NCI-H146 treated with DMSO at 0.1 percent for 48 hours (cell line): ENCODE results near the gene ZNFX1.
A peak's percentile ranks its signal among the peaks of the same experiment; 100 is the strongest.
"Not testable (repeated sequence)": the region's sequence is repeated elsewhere in the genome, so short reads cannot be mapped to it uniquely, and the experiment has no call there.

Experiments
- DNase-seq: peaks from one replicate; lab custom pipeline; 2025; ENCODE audit not compliant: unreplicated experiment; lab: John Stamatoyannopoulos, UW

The ZNFX1 gene

GRCh38 chr20:49278036-49278817, at the start of gene ZNFX1:
TSS of gene ZNFX1 (minus strand) at chr20:49278057. CDS start at chr20:49275839, 2,218 bp downstream.
- peak; percentile 98 for DNase-seq

- no peak for DNase-seq
Measured at GRCh38 chr20:49326026-49326425, 48.2 kb upstream of the ZNFX1 start.

GRCh38 chr20:49324306-49324705, 46.4 kb upstream of the ZNFX1 start:
- no peak for DNase-seq

GRCh38 chr20:49323622-49324238, 45.9 kb upstream of the ZNFX1 start:
- no peak for DNase-seq

- DNase-seq: no peak
Measured at GRCh38 chr20:49320460-49320859, 42.6 kb upstream of the ZNFX1 start.

GRCh38 chr20:49319208-49319809, 41.5 kb upstream of the ZNFX1 start:
- DNase-seq: no peak

- DNase-seq: no peak
Measured at GRCh38 chr20:49318430-49319207, 40.8 kb upstream of the ZNFX1 start.

- no peak for DNase-seq
Measured at GRCh38 chr20:49318091-49318429, 40.2 kb upstream of the ZNFX1 start.

GRCh38 chr20:49316704-49317103, 38.8 kb upstream of the ZNFX1 start:
- no peak for DNase-seq

GRCh38 chr20:49315580-49315979, 37.7 kb upstream of the ZNFX1 start:
- no peak for DNase-seq

GRCh38 chr20:49314052-49314451, 36.2 kb upstream of the ZNFX1 start:
- not testable (repeated sequence) for DNase-seq

GRCh38 chr20:49313283-49313682, 35.4 kb upstream of the ZNFX1 start:
- DNase-seq: no peak

GRCh38 chr20:49312661-49313060, 34.8 kb upstream of the ZNFX1 start:
- no peak for DNase-seq

GRCh38 chr20:49310705-49311104, 32.8 kb upstream of the ZNFX1 start:
- DNase-seq: no peak

- DNase-seq: no peak
Measured at GRCh38 chr20:49308875-49309274, 31.0 kb upstream of the ZNFX1 start.

GRCh38 chr20:49306903-49307620, 29.2 kb upstream of the ZNFX1 start:
- peak; percentile 92 for DNase-seq

- no peak for DNase-seq
Measured at GRCh38 chr20:49303065-49303552, 25.3 kb upstream of the ZNFX1 start.

GRCh38 chr20:49297605-49298530, 20.0 kb upstream of the ZNFX1 start:
- no peak for DNase-seq

GRCh38 chr20:49294002-49294654, 16.3 kb upstream of the ZNFX1 start:
- DNase-seq: not testable (repeated sequence)
